ENCODE measurements around the gene WDR20. TPM values are rescaled to one million over a fixed set of nuclear protein-coding genes. Genes with fewer than 3 reads are reported as not detected.

WDR20 gene
- total and polyA plus RNA-seq, 2 donors (not counting 3 experiments of a cell fraction or from before 2014, with no cell fraction given): 12.2 to 22.4 TPM

DNA sequence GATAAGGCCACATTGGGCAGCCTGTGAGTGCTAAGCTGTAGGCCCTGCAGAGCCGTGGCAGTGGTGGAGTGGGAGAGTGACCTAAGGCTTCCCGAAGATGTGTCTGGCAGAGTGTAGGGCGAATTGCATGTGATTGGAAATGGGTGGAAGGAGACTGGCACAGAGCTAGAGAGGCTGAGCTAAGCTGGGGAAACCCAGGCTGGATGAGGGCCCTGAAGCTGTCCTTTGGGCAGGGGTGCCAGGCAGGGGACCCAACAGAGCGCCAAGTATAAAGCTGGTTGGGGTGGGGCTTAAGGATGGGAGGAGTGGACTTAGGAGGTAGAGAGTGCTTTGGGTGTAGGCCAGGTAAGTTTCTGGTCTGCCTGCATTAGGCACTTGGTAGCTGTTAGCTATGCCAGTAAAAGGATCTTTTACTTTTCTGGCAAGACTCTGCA, 47.9 kb downstream of the WDR20 start:
- H3K9me3 ChIP-seq (replicated peaks; ENCODE audit: control insufficient read depth, insufficient read depth, low read length): no peaks in the 10 kb centered on the region
- no peak for DNase-seq (ENCODE audit: low read depth, low spot score)
- CTCF ChIA-PET: interaction anchor here (1.0 to 1.5 kb wide), 4 partner anchors 11 to 49 kb away, joined by 3 read pairs; no protein-coding TSS in a partner anchor
- TF ChIP-seq MYC (IDR thresholded peaks at IDR 0.05; ENCODE audit: low read depth, low read length) (no peak), MAX (IDR thresholded peaks at IDR 0.05; ENCODE audit: insufficient read depth, insufficient read length) (no peak), POLR2AphosphoS5 (IDR thresholded peaks at IDR 0.05; ENCODE audit: insufficient read depth, low read depth, low read length) (no peak), GATA2 (IDR thresholded peaks at IDR 0.05; ENCODE audit: insufficient read depth, insufficient read length, low read depth, low read length) (no peak), JUN (IDR thresholded peaks at IDR 0.05; ENCODE audit: borderline replicate concordance, insufficient read depth, insufficient read length, low read depth) (no peak), POLR2A (IDR thresholded peaks at IDR 0.05; ENCODE audit: low read depth, low read length) (no peak), FOS (IDR thresholded peaks at IDR 0.05; ENCODE audit: borderline replicate concordance, insufficient read depth, low read length) (no peak), EZH2 (IDR thresholded peaks at IDR 0.05; ENCODE audit: borderline replicate concordance, low read depth, low read length, severe bottlenecking) (no peak)
- TF ChIP-seq, protein P1, sequence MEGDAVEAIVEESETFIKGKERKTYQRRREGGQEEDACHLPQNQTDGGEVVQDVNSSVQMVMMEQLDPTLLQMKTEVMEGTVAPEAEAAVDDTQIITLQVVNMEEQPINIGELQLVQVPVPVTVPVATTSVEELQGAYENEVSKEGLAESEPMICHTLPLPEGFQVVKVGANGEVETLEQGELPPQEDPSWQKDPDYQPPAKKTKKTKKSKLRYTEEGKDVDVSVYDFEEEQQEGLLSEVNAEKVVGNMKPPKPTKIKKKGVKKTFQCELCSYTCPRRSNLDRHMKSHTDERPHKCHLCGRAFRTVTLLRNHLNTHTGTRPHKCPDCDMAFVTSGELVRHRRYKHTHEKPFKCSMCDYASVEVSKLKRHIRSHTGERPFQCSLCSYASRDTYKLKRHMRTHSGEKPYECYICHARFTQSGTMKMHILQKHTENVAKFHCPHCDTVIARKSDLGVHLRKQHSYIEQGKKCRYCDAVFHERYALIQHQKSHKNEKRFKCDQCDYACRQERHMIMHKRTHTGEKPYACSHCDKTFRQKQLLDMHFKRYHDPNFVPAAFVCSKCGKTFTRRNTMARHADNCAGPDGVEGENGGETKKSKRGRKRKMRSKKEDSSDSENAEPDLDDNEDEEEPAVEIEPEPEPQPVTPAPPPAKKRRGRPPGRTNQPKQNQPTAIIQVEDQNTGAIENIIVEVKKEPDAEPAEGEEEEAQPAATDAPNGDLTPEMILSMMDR (IDR thresholded peaks at IDR 0.05; ENCODE audit: extremely low read depth in 1 of 2, insufficient read depth in 1 of 2, low read depth in 1 of 2, low read length in 2 of 2): no peak
- H4K20me1 ChIP-seq (replicated peaks; ENCODE audit: control insufficient read depth, extremely low read depth, insufficient read depth, low read length): no peaks in the 10 kb centered on the region
- no peak overlapping the region for H3K9ac ChIP-seq (replicated peaks; ENCODE audit: extremely low read depth, insufficient read depth, low read length)
- H3K4me3 ChIP-seq (replicated peaks in 1 of 3; ENCODE audit: insufficient read depth in 1 of 3, low read depth in 1 of 3, low read length in 3 of 3): no peak overlapping the region
- intact Hi-C loops (cut with micrococcal nuclease) (no loop called here), dilution Hi-C loops (cut with MboI; ENCODE audit: extremely low pct_ligation_motif_present, low sequenced_read_pairs) (no loop called here)
- H3K36me3 ChIP-seq (ENCODE audit: control insufficient read depth in 2 of 2, extremely low read depth in 1 of 2, insufficient read depth in 2 of 2, low read length in 2 of 2): no peaks in the 10 kb centered on the region
- no peak overlapping the region for H2AFZ ChIP-seq (ENCODE audit: low read depth, low read length)
- peaks cover 52% of the 10 kb centered on the region for H3K79me2 ChIP-seq (ENCODE audit: control insufficient read depth, insufficient read depth, low read length)
- H3K27me3 ChIP-seq (ENCODE audit: control insufficient read depth in 2 of 2, insufficient read depth in 2 of 2, low read length in 2 of 2): no peaks in the 10 kb centered on the region
- H3K27ac ChIP-seq (ENCODE audit: insufficient read depth, low read depth, low read length): no peak overlapping the region
- BruUV-seq (replicated peaks): no TSS peak
- no peak for FAIRE-seq
- H3K4me2 ChIP-seq (ENCODE audit: insufficient read depth, low read length): no peak overlapping the region
- POLR2A ChIA-PET: no interaction called here
- H3K9me1 ChIP-seq (replicated peaks; ENCODE audit: control insufficient read depth, extremely low read depth, insufficient read depth, low read length): no peaks in the 10 kb centered on the region
- H3K4me1 ChIP-seq (ENCODE audit: control insufficient read depth, extremely low read depth, insufficient read depth, low read length): no peaks in the 10 kb centered on the region
